A673 (cell line): ENCODE results near the gene COL5A3. TPM values are rescaled to one million over a fixed set of nuclear protein-coding genes. Genes with fewer than 3 reads are reported as not detected.
"Not testable (repeated sequence)": the region's sequence is repeated elsewhere in the genome, so short reads cannot be mapped to it uniquely, and the experiment has no call there.

ENCODE experiments used
- BruUV-seq: library from RNA; stranded (reverse); fragments of 400-500 nt; replicated peaks from 2 replicates; lab custom pipeline; 2021; lab: Mats Ljungman, UMichigan
- CTCF ChIA-PET: fragments of 300-600 bp; sonication (Branson Sonifier 250); formaldehyde crosslinking; loops from one replicate; lab custom pipeline; 2022; ENCODE audit warnings: antibody characterized with exemption; lab: Charles Lee
- POLR2A ChIA-PET: fragments of 300-600 bp; sonication (Branson Sonifier 250); formaldehyde crosslinking; loops from one replicate; lab custom pipeline; 2022; ENCODE audit warnings: antibody characterized with exemption; ENCODE audit not compliant: low non-redundant PET; lab: Charles Lee
- DNase-seq: peaks from one replicate; pipeline ENCODE4 v3.0.0-alpha.2; 2015; ENCODE audit warnings: low spot score
- H3K27ac ChIP-seq: fragments of 200-600 bp; sonication (generic); 2 replicates; pipeline ENCODE4 v1.5.1; 2016; ENCODE audit warnings: mixed run types, low read depth, mild to moderate bottlenecking, mixed read lengths, antibody characterized with exemption, low read length; ENCODE audit not compliant: poor library complexity, severe bottlenecking
- H3K27me3 ChIP-seq: fragments of 200-600 bp; sonication (generic); replicated peaks from 2 replicates; pipeline ENCODE4 v1.6.1; 2017; ENCODE audit warnings: mixed run types, low read depth, mild to moderate bottlenecking, mixed read lengths, antibody characterized with exemption, low read length; ENCODE audit not compliant: insufficient read depth, poor library complexity
- H3K36me3 ChIP-seq: fragments of 200-600 bp; sonication (generic); 2 replicates; pipeline ENCODE4 v1.6.1; 2016; ENCODE audit warnings: mixed run types, mild to moderate bottlenecking, mixed read lengths, antibody characterized with exemption, low read length; ENCODE audit not compliant: insufficient read depth, poor library complexity, severe bottlenecking
- H3K4me1 ChIP-seq: fragments of 200-600 bp; sonication (generic); 2 replicates; pipeline ENCODE4 v1.6.1; 2017; ENCODE audit warnings: mixed run types, mild to moderate bottlenecking, mixed read lengths, antibody characterized with exemption, low read length; ENCODE audit not compliant: insufficient read depth, poor library complexity, severe bottlenecking
- H3K4me3 ChIP-seq: fragments of 200-600 bp; sonication (generic); 2 replicates; pipeline ENCODE4 v1.5.1; 2016; ENCODE audit warnings: low read depth, mixed run types, mild to moderate bottlenecking, mixed read lengths, low read length; ENCODE audit not compliant: poor library complexity, severe bottlenecking
- H3K9me3 ChIP-seq: fragments of 200-600 bp; sonication (generic); 2 replicates; pipeline ENCODE4 v1.6.1; 2016; ENCODE audit warnings: mixed run types, low read depth, mild to moderate bottlenecking, mixed read lengths, antibody characterized with exemption, low read length; ENCODE audit not compliant: poor library complexity, severe bottlenecking
- CTCF ChIP-seq: fragments of 300-800, 200-600 bp; sonication (generic); conservative IDR thresholded peaks from 2 replicates; pipeline ENCODE4 v1.5.1; 2017; ENCODE audit warnings: low read depth, mild to moderate bottlenecking, antibody characterized with exemption, low read length, moderate library complexity, mixed read lengths
- EZH2 ChIP-seq: fragments of 200-600 bp; sonication (generic); IDR thresholded peaks from 2 replicates; pipeline ENCODE4 v1.6.1; 2017; ENCODE audit warnings: borderline replicate concordance, low read depth, mild to moderate bottlenecking, mixed read lengths, antibody characterized with exemption, low read length; ENCODE audit not compliant: poor library complexity, severe bottlenecking
- intact Hi-C: fragments of 100-400 bp; cut with micrococcal nuclease; formaldehyde crosslinking; loops from one replicate; pipeline ENCODE4 v1.10.0; 2022; ENCODE audit not compliant: unreplicated experiment
- total RNA-seq: library from RNA; stranded (reverse); gene quantifications from 2 replicates; pipeline ENCODE4 v1.2.3, GENCODE V29; 2021

The COL5A3 gene
- total RNA-seq, 1 experiment from 2014 or later, result 6.8 TPM

- CTCF ChIA-PET, result no interaction called here
- POLR2A ChIA-PET, result no interaction called here
- intact Hi-C loops, result no loop called here
- DNase-seq, result no peak
- Histone ChIP-seq H3K4me1 (no peaks in the 10 kb centered on the region), H3K4me3 (no peak overlapping the region), H3K36me3 (peaks cover 11% of the 10 kb centered on the region), H3K9me3 (no peaks in the 10 kb centered on the region), H3K27ac (no peak overlapping the region), H3K27me3 (no peaks in the 10 kb centered on the region)
- BruUV-seq, result no TSS peak
- TF ChIP-seq CTCF (no peak), EZH2 (no peak)
Observed at GRCh38 chr19:9923440-9923839, 86.9 kb downstream of the COL5A3 start.

GRCh38 chr19:9922782-9923379 lies 87.4 kb downstream of the COL5A3 start:
- BruUV-seq, intact Hi-C loops: not testable (repeated sequence)

GRCh38 chr19:9917321-9917720 lies 93.0 kb downstream of the COL5A3 start:
- peaks cover 15% of the 10 kb centered on the region for H3K4me1 ChIP-seq
- no peak overlapping the region for H3K27ac ChIP-seq
- ChIA-PET POLR2A (interaction anchor here (0.6 kb wide), 1 partner anchor 155 kb away, joined by 3 read pairs; no protein-coding TSS in a partner anchor), CTCF (no interaction called here)
- BruUV-seq, result no TSS peak
- H3K9me3 ChIP-seq, result no peaks in the 10 kb centered on the region
- intact Hi-C loops, result no loop called here
- H3K4me3 ChIP-seq, result no peak overlapping the region
- DNase-seq, result peak; percentile 82
- H3K27me3 ChIP-seq, result no peaks in the 10 kb centered on the region
- no peaks in the 10 kb centered on the region for H3K36me3 ChIP-seq
- TF ChIP-seq CTCF, result no peak
- no peak for TF ChIP-seq EZH2

More at GRCh38 chr19:9922782-9923379, 87.4 kb downstream of the COL5A3 start:
- H3K4me3 ChIP-seq, DNase-seq, CTCF ChIA-PET, H3K27me3 ChIP-seq, H3K9me3 ChIP-seq, H3K4me1 ChIP-seq, POLR2A ChIA-PET, H3K27ac ChIP-seq: not testable (repeated sequence)
- peaks cover 11% of the 10 kb centered on the region for H3K36me3 ChIP-seq

DNA sequence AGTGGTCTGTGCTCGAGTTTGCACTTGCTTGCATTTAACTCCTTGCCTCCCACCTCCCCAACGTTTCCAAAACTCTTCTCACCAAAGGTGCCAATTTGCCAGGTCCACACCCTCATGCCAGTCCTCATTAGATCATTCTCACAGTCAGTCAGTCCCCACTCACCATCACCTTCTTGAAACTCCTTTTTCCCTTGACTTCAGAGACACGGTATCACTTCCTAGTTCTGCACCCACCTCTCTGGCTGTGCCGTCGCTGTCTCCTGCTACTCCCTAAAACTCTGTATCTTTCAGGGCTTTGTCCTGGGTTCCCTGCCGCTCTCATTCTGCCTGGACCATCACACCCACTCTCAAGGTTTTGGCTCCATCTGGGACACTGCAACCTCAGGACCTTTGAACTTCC lies 93.6 kb downstream of the COL5A3 start:
- Histone ChIP-seq H3K4me1 (peaks cover 18% of the 10 kb centered on the region), H3K27me3 (no peaks in the 10 kb centered on the region), H3K27ac (peak overlapping the region; percentile 9), H3K36me3 (no peaks in the 10 kb centered on the region), H3K9me3 (no peaks in the 10 kb centered on the region), H3K4me3 (no peak overlapping the region)
- TF ChIP-seq CTCF (no peak), EZH2 (no peak)
- intact Hi-C loops, result no loop called here
- BruUV-seq, result no TSS peak
- POLR2A ChIA-PET, result interaction anchor here (0.6 kb wide), 1 partner anchor 156 kb away, joined by 3 read pairs; no protein-coding TSS in a partner anchor
- CTCF ChIA-PET, result no interaction called here
- no peak for DNase-seq
